Ishikawa (cell line): ENCODE results near the gene SOBP.

Experiments used
- CREB1 ChIP-seq: IDR thresholded peaks from 2 replicates; pipeline ENCODE4 v1.6.1; 2012; ENCODE audit warnings: low read depth
- EGR1 ChIP-seq: IDR thresholded peaks from 2 replicates; pipeline ENCODE4 v1.6.1; 2012
- TF ChIP-seq, protein P1 (sequence below): IDR thresholded peaks from 2 replicates; pipeline ENCODE4 v1.6.1; 2012; ENCODE audit warnings: low read depth, mild to moderate bottlenecking
- TF ChIP-seq, protein P2 (sequence below): IDR thresholded peaks from 2 replicates; pipeline ENCODE4 v1.6.1; 2012

- TF ChIP-seq, protein P1, sequence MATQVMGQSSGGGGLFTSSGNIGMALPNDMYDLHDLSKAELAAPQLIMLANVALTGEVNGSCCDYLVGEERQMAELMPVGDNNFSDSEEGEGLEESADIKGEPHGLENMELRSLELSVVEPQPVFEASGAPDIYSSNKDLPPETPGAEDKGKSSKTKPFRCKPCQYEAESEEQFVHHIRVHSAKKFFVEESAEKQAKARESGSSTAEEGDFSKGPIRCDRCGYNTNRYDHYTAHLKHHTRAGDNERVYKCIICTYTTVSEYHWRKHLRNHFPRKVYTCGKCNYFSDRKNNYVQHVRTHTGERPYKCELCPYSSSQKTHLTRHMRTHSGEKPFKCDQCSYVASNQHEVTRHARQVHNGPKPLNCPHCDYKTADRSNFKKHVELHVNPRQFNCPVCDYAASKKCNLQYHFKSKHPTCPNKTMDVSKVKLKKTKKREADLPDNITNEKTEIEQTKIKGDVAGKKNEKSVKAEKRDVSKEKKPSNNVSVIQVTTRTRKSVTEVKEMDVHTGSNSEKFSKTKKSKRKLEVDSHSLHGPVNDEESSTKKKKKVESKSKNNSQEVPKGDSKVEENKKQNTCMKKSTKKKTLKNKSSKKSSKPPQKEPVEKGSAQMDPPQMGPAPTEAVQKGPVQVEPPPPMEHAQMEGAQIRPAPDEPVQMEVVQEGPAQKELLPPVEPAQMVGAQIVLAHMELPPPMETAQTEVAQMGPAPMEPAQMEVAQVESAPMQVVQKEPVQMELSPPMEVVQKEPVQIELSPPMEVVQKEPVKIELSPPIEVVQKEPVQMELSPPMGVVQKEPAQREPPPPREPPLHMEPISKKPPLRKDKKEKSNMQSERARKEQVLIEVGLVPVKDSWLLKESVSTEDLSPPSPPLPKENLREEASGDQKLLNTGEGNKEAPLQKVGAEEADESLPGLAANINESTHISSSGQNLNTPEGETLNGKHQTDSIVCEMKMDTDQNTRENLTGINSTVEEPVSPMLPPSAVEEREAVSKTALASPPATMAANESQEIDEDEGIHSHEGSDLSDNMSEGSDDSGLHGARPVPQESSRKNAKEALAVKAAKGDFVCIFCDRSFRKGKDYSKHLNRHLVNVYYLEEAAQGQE: no peak
- TF ChIP-seq CREB1 (no peak), EGR1 (no peak)
- TF ChIP-seq, protein P2, sequence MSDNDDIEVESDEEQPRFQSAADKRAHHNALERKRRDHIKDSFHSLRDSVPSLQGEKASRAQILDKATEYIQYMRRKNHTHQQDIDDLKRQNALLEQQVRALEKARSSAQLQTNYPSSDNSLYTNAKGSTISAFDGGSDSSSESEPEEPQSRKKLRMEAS: no peak
These were observed 165.3 kb downstream of the SOBP start for GRCh38 chr6:107655245-107655644.
